ENCODE data around the gene RPL13.

- no peak for TF ChIP-seq REST (IDR thresholded peaks at IDR 0.05; ENCODE audit: insufficient read depth in 1 of 2, low read depth in 2 of 2, low read length in 2 of 2)
- no peak for TF ChIP-seq POLR2AphosphoS5 (IDR thresholded peaks at IDR 0.05; ENCODE audit: low read depth, low read length)
- no peak for TF ChIP-seq SIN3A (IDR thresholded peaks at IDR 0.05; ENCODE audit: borderline replicate concordance, insufficient read depth, low read length)
- no peak for TF ChIP-seq TAF1 (IDR thresholded peaks at IDR 0.05; ENCODE audit: borderline replicate concordance, insufficient read depth, low read length)
Measured at GRCh38 chr16:89600956-89601355, 40.5 kb downstream of the RPL13 start.

Measured in PFSK-1 (cell line).